Body of pancreas (tissue), 4 donors: ENCODE measurements around the gene CAPN8.

Source experiments
- POLR2A ChIP-seq, 3 donors: fragments of 450-650 bp; IDR thresholded peaks; one replicate each; pipeline ENCODE4 v1.6.1; 2016; ENCODE audit warnings: antibody characterized with exemption in 3 of 3, mild to moderate bottlenecking in 2 of 3
- TF ChIP-seq, protein P1 (sequence below), 7 experiments: fragments of 450-650 bp in 4 of 7; fragments of 200-600 bp in 3 of 7; sonication (generic) in 3 of 7; IDR thresholded peaks; one replicate each; pipeline ENCODE4 v1.5.1; 2016 to 2019; ENCODE audit warnings: antibody characterized with exemption in 7 of 7

- TF ChIP-seq, protein P1, sequence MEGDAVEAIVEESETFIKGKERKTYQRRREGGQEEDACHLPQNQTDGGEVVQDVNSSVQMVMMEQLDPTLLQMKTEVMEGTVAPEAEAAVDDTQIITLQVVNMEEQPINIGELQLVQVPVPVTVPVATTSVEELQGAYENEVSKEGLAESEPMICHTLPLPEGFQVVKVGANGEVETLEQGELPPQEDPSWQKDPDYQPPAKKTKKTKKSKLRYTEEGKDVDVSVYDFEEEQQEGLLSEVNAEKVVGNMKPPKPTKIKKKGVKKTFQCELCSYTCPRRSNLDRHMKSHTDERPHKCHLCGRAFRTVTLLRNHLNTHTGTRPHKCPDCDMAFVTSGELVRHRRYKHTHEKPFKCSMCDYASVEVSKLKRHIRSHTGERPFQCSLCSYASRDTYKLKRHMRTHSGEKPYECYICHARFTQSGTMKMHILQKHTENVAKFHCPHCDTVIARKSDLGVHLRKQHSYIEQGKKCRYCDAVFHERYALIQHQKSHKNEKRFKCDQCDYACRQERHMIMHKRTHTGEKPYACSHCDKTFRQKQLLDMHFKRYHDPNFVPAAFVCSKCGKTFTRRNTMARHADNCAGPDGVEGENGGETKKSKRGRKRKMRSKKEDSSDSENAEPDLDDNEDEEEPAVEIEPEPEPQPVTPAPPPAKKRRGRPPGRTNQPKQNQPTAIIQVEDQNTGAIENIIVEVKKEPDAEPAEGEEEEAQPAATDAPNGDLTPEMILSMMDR (IDR thresholded peaks at IDR 0.05) = no peak
- TF ChIP-seq POLR2A (IDR thresholded peaks at IDR 0.05) = no peak
Observed at GRCh38 chr1:223503348-223503747, 162.2 kb downstream of the CAPN8 start.
